ENCODE data around the gene SLC44A1. TPM values are rescaled to one million over a fixed set of nuclear protein-coding genes. Genes with fewer than 3 reads are reported as not detected.

The SLC44A1 gene
- total and polyA plus RNA-seq, 2 of the 13 experiments (the other 11 are each of a cell fraction or from before 2014, with no cell fraction given): 21.4 to 40.8 TPM

DNA sequence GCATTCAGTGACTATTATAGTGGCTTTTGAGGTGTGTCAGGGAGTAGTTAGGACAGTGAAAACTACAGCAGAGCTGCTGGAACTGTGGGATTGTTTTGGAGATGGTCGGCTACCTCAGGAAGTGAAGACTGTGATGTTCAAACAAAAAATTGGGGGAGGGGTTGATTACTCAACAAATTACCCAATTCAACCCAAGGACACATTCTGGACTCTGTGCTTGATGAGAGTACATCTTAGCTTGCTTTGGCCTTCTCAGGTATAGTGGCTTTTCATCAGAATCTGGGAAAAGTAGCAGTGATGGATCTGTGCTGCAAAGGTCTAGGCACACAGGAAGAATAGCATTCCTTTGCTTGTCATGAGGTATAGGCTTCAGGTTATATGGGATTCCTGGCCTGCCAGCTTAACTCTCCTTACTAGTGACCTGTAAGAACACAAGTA lies 47.0 kb downstream of the SLC44A1 start (continued):
- TF ChIP-seq HNF1A (IDR thresholded peaks at IDR 0.05; ENCODE audit: low read depth) (peak; percentile 69; the same call in 1 of the 2 replicates), HNF1A (CRISPR knock-in tag; IDR thresholded peaks at IDR 0.05; ENCODE audit: borderline replicate concordance) (no peak; the same call in 1 of the 2 replicates), ZNF619 (CRISPR knock-in tag; IDR thresholded peaks at IDR 0.05) (0 out of 2 replicates have a peak, but pooled peaks have one; percentile 26), MAZ (IDR thresholded peaks at IDR 0.05; ENCODE audit: borderline replicate concordance, low read depth, low read length) (no peak), MAZ (CRISPR knock-in tag; IDR thresholded peaks at IDR 0.05; ENCODE audit: low read depth) (peak; percentile 30; the same call in 1 of the 2 replicates), ZBTB4 (CRISPR knock-in tag; IDR thresholded peaks at IDR 0.05; ENCODE audit: borderline replicate concordance) (no peak), GFI1 (CRISPR knock-in tag; IDR thresholded peaks at IDR 0.05; ENCODE audit: borderline replicate concordance) (peak; percentile 73; the same call in 1 of the 2 replicates), CBX1 (IDR thresholded peaks at IDR 0.05; ENCODE audit: low read depth) (peak; percentile 31), MIXL1 (CRISPR knock-in tag; IDR thresholded peaks at IDR 0.05) (peak; percentile 94), HMGA1 (CRISPR knock-in tag; conservative IDR thresholded peaks at IDR 0.05) (no peak), CEBPB (IDR thresholded peaks at IDR 0.05; ENCODE audit: borderline replicate concordance, low read depth, low read length) (peak; percentile 91), TBP (CRISPR knock-in tag; IDR thresholded peaks at IDR 0.05) (no peak), NFRKB (IDR thresholded peaks at IDR 0.05) (no peak), ZSCAN5A (CRISPR knock-in tag; IDR thresholded peaks at IDR 0.05; ENCODE audit: borderline replicate concordance) (no peak; the same call in 1 of the 2 replicates), ZNF749 (CRISPR knock-in tag; IDR thresholded peaks at IDR 0.05; ENCODE audit: borderline replicate concordance) (no peak), SETDB1 (CRISPR knock-in tag; IDR thresholded peaks at IDR 0.05; ENCODE audit: borderline replicate concordance) (no peak), ZNF644 (CRISPR knock-in tag; IDR thresholded peaks at IDR 0.05; ENCODE audit: low read depth) (peak; percentile 91)
- TF ChIP-seq, protein P1, sequence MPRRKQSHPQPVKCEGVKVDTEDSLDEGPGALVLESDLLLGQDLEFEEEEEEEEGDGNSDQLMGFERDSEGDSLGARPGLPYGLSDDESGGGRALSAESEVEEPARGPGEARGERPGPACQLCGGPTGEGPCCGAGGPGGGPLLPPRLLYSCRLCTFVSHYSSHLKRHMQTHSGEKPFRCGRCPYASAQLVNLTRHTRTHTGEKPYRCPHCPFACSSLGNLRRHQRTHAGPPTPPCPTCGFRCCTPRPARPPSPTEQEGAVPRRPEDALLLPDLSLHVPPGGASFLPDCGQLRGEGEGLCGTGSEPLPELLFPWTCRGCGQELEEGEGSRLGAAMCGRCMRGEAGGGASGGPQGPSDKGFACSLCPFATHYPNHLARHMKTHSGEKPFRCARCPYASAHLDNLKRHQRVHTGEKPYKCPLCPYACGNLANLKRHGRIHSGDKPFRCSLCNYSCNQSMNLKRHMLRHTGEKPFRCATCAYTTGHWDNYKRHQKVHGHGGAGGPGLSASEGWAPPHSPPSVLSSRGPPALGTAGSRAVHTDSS (CRISPR knock-in tag; conservative IDR thresholded peaks at IDR 0.05): no peak
